ENCODE results near the gene AOAH.
"Not testable (repeated sequence)": the region's sequence is repeated elsewhere in the genome, so short reads cannot be mapped to it uniquely, and the experiment has no call there.

The AOAH gene

DNA sequence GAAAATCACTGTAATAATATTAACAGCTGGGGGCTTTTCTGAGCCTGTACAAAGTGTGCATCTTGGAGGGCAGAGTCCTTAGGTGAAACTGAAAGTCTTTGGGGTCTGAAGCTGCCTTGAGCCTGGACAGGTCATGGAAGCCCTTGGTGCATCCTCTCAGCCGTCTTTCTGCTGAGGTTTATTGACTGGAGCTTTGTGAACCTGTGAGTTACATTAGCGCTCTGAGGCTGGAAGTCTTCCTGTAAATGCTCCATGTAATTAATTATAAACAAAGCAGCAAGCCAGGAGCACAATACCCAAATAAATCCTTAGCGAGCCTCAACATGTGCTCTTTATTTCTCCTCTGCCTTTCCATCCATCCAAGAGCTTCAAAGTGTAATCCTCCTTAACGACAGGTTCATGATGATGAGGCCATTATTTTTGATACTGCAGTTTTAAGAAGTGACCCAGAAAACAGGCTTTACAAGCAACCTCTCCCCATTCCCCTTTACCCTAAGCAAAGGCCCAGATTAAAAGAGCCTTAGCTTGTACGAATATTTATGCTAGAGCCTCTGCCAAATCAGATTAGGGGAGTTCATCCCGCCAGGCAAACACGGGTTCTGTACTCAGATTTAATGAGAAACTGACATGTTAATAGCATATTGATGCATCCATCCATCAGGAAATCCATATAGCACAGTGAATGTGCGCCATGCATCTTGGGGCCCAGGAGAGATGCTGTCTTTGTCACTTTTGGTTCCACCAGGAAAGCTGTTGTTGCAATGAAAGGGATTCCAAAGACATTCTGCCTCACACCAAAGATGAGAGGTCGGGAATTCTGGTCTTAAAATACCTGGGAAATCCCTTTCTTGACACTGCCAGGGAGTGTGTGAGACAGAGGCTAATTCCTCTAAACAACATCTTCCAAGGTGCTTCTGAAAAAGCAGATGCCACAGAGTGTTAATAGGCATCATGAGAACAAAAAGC, 216.5 kb downstream of the AOAH start:
- no peak for DNase-seq (ENCODE audit: low read depth in 1 of 2, low spot score in 1 of 2)
- Histone ChIP-seq H3K27me3 (ENCODE audit: insufficient read depth, poor library complexity, severe bottlenecking) (no peaks in the 10 kb centered on the region), H3K4me3 (replicated peaks; ENCODE audit: insufficient read depth, low read length) (no peak overlapping the region), H3K27ac (replicated peaks) (no peak overlapping the region)
- TF ChIP-seq, protein P1, sequence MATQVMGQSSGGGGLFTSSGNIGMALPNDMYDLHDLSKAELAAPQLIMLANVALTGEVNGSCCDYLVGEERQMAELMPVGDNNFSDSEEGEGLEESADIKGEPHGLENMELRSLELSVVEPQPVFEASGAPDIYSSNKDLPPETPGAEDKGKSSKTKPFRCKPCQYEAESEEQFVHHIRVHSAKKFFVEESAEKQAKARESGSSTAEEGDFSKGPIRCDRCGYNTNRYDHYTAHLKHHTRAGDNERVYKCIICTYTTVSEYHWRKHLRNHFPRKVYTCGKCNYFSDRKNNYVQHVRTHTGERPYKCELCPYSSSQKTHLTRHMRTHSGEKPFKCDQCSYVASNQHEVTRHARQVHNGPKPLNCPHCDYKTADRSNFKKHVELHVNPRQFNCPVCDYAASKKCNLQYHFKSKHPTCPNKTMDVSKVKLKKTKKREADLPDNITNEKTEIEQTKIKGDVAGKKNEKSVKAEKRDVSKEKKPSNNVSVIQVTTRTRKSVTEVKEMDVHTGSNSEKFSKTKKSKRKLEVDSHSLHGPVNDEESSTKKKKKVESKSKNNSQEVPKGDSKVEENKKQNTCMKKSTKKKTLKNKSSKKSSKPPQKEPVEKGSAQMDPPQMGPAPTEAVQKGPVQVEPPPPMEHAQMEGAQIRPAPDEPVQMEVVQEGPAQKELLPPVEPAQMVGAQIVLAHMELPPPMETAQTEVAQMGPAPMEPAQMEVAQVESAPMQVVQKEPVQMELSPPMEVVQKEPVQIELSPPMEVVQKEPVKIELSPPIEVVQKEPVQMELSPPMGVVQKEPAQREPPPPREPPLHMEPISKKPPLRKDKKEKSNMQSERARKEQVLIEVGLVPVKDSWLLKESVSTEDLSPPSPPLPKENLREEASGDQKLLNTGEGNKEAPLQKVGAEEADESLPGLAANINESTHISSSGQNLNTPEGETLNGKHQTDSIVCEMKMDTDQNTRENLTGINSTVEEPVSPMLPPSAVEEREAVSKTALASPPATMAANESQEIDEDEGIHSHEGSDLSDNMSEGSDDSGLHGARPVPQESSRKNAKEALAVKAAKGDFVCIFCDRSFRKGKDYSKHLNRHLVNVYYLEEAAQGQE (IDR thresholded peaks at IDR 0.05; ENCODE audit: insufficient replicate concordance, low read depth) = no peak
- no peak for TF ChIP-seq SPI1 (IDR thresholded peaks at IDR 0.05; ENCODE audit: borderline replicate concordance, low read depth)
- no peak for TF ChIP-seq GABPA (IDR thresholded peaks at IDR 0.05; ENCODE audit: low read depth)
- TF ChIP-seq POLR2AphosphoS5 (IDR thresholded peaks at IDR 0.05; ENCODE audit: low read depth) = no peak
- TF ChIP-seq, protein P2, sequence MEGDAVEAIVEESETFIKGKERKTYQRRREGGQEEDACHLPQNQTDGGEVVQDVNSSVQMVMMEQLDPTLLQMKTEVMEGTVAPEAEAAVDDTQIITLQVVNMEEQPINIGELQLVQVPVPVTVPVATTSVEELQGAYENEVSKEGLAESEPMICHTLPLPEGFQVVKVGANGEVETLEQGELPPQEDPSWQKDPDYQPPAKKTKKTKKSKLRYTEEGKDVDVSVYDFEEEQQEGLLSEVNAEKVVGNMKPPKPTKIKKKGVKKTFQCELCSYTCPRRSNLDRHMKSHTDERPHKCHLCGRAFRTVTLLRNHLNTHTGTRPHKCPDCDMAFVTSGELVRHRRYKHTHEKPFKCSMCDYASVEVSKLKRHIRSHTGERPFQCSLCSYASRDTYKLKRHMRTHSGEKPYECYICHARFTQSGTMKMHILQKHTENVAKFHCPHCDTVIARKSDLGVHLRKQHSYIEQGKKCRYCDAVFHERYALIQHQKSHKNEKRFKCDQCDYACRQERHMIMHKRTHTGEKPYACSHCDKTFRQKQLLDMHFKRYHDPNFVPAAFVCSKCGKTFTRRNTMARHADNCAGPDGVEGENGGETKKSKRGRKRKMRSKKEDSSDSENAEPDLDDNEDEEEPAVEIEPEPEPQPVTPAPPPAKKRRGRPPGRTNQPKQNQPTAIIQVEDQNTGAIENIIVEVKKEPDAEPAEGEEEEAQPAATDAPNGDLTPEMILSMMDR (IDR thresholded peaks at IDR 0.05; ENCODE audit: insufficient read depth, low read length) = no peak

DNA sequence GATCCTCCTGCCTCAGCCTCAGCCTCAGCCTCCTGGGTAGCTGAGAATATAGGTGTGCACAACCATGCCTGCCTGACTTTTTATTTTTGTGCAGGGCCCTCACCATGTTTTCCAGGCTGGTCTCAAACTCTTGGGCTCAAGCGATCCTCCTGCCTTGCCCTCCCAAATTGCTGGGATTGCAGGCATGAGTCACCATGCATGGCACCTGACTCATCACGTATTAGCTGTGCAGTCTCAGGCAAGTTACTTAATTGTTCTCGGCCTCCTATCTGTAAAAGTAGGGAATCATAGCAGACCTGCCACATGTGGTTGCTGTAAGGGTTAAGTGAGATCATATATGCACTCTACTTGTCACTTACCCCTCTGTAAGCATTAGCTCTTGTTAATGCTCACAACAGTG, 217.5 kb downstream of the AOAH start:
- H3K27me3 ChIP-seq (ENCODE audit: insufficient read depth, poor library complexity, severe bottlenecking) = no peaks in the 10 kb centered on the region
- no peak for TF ChIP-seq GABPA (IDR thresholded peaks at IDR 0.05; ENCODE audit: low read depth)
- TF ChIP-seq, protein P2 (IDR thresholded peaks at IDR 0.05; ENCODE audit: insufficient read depth, low read length) = no peak
- TF ChIP-seq, protein P1 (IDR thresholded peaks at IDR 0.05; ENCODE audit: insufficient replicate concordance, low read depth) = no peak
- no peak for TF ChIP-seq SPI1 (IDR thresholded peaks at IDR 0.05; ENCODE audit: borderline replicate concordance, low read depth)
- no peak overlapping the region for H3K27ac ChIP-seq (replicated peaks)
- H3K4me3 ChIP-seq (replicated peaks; ENCODE audit: insufficient read depth, low read length) = no peak overlapping the region
- DNase-seq (ENCODE audit: low read depth in 1 of 2, low spot score in 1 of 2) = no peak

DNA sequence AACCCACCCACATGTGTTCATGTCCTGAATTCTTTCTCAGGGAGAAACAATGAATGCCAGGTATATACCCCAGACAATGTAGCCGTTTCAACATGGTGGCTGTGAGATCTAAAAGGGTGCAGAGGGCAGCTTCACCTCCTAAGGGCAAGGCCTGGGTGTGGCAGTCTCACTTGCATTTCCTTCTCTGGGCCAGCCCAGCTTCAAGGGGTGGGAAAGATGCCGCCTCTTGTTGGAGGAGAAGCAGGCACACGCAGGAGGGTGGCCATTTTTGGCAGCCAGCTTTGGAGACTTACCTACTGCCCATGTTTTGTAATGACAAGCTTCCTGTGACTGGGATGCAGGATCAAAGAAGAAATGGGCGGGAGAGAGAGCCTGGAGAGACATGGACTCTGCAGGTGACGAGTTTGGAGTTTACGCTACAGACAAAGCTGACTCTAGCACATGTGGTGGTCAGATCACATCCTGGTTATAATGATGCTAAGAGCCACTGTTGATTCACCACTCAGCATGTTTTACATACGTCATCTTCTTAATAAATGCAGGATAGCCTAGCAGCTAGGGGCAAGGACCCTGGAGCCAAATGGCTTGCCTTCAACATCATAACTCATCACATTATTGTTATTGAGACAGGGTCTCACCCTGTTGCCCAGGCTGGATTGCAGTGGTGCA, 218.0 kb downstream of the AOAH start:
- TF ChIP-seq SPI1 (IDR thresholded peaks at IDR 0.05; ENCODE audit: borderline replicate concordance, low read depth) = no peak
- no peak for TF ChIP-seq POLR2AphosphoS5 (IDR thresholded peaks at IDR 0.05; ENCODE audit: low read depth)
- TF ChIP-seq GABPA (IDR thresholded peaks at IDR 0.05; ENCODE audit: low read depth) = no peak
- TF ChIP-seq, protein P2 (IDR thresholded peaks at IDR 0.05; ENCODE audit: insufficient read depth, low read length) = no peak
- TF ChIP-seq, protein P1 (IDR thresholded peaks at IDR 0.05; ENCODE audit: insufficient replicate concordance, low read depth) = no peak
- no peak for DNase-seq (ENCODE audit: low read depth in 1 of 2, low spot score in 1 of 2)
- H3K4me3 ChIP-seq (replicated peaks; ENCODE audit: insufficient read depth, low read length) = no peak overlapping the region
- H3K27me3 ChIP-seq (ENCODE audit: insufficient read depth, poor library complexity, severe bottlenecking) = no peaks in the 10 kb centered on the region
- H3K27ac ChIP-seq (replicated peaks) = no peak overlapping the region

DNA sequence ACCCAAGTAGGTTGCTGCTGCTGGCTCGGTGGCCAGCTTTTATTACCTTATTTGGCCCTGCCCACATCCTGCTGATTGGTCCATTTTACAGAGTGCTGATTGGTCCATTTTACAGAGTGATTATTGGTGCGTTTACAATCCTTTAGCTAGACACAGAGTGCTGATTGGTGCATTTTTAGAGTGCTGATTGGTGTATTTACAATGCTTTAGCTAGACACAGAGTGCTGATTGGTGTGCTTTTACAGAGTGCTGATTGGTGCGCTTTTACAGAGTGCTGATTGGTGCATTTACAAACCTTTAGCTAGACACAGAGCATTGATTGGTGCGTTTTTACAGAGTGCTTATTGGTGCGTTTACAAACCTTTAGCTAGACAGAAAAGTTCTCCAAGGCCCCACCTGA, 219.7 kb downstream of the AOAH start:
- H3K27me3 ChIP-seq (ENCODE audit: insufficient read depth, poor library complexity, severe bottlenecking); DNase-seq (ENCODE audit: low read depth in 1 of 2, low spot score in 1 of 2); H3K4me3 ChIP-seq (replicated peaks; ENCODE audit: insufficient read depth, low read length); H3K27ac ChIP-seq (replicated peaks): not testable (repeated sequence)

DNA sequence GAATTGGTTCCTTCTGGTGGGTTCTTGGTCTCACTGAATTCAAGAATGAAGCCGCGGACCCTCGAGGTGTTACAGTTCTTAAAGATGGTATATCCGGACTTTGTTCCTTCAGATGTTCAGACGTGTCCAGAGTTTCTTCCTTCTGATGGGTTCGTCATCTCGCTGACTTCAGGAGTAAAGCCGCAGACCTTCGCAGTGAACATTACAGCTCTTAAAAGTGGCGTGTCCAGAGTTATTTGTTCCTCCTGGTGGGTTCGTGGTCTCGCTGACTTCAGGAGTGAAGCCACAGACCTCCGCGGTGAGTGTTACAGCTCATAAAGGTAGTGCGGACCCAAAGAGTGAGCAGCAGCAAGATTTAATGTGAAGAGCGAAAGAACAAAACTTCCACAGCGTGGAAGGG, 220.1 kb downstream of the AOAH start:
- not testable (repeated sequence) for DNase-seq (ENCODE audit: low read depth in 1 of 2, low spot score in 1 of 2); H3K27me3 ChIP-seq (ENCODE audit: insufficient read depth, poor library complexity, severe bottlenecking); H3K27ac ChIP-seq (replicated peaks); H3K4me3 ChIP-seq (replicated peaks; ENCODE audit: insufficient read depth, low read length)
